ENCODE data around the gene POLDIP3.
A peak's percentile ranks its signal among the peaks of the same experiment; 100 is the strongest.
"Not testable (repeated sequence)": the region's sequence is repeated elsewhere in the genome, so short reads cannot be mapped to it uniquely, and the experiment has no call there.

POLDIP3 gene

DNA sequence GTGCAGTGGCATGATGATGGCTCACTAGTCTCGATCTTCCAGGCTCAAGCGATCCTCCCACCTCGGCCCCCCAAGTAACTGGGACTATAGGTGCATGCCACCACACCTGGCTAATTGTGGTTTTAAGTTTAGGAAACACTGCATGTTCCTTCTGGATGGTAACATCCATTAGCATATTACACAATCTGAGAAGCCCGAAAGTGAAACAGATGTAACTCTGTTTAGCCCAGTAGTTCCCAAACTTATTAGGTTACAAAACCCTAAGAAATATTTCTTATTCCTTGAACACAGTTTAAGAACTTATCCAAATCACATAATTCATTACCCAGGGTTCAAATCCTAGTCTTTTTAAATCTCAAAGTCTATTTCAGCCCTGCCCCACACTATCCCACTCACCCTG lies 28.3 kb downstream of the POLDIP3 start:
- no peak for DNase-seq (ENCODE audit: low read depth in 2 of 2)

DNA sequence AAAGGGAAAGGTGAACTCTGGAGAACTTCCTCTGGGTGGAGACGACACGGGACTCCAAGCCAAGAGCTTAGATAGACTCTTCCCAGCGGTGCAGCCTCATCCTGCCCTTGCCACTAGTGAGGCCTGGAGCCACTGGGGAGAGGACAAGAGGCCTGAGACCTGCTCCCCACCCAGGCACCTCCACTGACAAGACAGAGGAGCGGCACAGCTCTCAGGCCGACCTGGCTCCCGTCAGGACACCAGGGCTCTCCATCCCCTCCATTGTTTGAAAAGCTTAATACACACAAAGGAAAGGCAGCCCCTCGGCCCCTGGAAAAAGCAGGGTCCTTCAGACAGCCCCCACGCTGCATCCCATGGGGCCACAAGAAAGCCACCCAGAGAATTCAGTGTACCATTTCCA lies 29.6 kb downstream of the POLDIP3 start:
- DNase-seq (ENCODE audit: low read depth in 2 of 2) = no peak

DNA sequence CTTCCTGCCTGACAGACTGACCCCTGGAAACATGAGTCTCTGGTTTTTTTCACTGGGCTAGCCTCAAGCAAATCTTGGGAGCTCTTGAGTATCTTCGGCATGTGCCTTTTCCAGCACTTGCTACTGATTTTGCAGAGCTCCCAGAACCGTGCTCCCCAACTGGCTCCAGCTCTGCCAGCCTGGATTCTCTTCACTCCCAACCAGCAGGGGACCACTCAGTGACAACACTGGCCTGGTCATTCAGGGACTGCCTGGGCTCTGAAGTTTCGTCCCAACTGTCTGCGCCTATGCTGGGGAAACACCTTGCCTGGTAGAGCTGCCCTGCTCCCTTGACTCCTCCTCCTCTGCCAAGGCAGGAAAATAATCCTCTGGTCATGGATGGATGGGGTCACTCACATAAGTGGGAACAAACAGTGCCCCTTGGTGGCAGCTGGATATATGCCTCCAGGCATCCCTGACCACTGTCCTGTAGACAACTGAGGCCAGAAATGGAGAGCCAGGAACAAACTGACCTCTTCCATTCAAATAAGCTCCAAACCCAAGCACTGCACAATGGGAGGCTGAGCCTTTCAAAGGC lies 30.2 kb downstream of the POLDIP3 start:
- no peak for DNase-seq (ENCODE audit: low read depth in 2 of 2)

DNA sequence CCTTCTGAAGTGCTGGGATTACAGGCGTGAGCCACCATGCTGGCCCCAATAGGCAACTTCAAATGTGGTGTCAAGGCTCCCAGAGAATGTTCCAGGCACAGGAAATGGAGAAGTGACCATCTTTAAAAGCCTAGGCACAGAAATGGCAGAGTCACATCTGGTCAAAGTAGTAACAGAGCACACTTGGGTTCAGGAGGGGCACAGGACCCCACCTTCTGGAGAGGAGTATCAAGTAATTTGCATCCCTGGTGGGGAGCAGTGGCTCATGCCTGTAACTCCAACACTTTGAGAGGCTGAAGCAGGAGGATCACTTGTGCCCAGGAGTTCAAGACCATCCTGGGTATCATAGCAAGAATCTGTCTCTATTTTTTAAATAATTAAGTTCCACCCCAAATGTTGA lies 31.7 kb downstream of the POLDIP3 start:
- DNase-seq (ENCODE audit: low read depth in 2 of 2) = no peak

DNA sequence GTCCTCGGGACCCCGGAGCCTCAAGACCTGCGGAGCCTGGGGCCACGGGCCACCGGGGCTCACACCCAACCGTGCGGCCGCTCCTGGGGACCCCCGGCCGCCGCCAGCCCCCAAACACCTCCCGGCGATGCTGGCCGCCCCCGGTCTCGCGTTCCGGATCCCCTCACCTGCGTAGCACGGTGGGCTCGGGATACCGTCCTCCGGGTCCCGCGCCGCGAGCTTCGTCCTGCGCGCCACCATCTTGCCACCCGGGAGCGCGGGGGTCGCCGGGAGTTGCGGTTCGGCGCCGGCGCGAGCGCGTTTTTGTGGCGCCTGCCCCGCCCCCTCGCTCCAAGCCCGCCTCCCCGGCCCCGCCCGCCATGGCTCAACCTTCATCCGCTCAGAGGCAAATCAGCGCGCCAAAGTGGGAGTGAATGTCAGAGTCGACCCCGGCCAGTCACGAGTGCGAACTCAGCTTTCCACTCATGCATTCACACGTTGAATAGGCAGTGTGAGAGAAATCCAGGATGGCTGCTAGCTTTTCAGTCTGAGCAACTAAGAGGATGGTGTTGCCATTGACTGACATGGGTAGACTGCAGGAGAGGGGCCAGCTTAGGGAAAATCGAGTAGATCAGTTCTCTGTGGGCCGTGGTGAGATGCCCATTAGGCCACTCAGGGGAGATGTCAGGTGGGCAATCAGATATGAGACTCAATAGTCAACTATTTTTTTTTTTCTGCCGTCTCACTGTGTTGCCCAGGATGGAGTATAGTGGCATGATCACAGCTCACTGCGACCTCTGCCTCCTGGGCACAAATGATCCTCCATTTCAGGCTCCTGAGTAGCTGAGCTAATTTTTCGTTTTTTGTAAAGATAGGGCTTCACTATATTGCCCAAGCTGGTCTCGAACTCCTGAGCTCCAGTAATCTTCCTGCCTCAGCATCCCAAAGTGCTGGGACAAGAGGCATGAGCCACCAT lies 32.6 kb downstream of the POLDIP3 start:
- peak; percentile 73 to 81 for DNase-seq (ENCODE audit: low read depth in 2 of 2)

DNA sequence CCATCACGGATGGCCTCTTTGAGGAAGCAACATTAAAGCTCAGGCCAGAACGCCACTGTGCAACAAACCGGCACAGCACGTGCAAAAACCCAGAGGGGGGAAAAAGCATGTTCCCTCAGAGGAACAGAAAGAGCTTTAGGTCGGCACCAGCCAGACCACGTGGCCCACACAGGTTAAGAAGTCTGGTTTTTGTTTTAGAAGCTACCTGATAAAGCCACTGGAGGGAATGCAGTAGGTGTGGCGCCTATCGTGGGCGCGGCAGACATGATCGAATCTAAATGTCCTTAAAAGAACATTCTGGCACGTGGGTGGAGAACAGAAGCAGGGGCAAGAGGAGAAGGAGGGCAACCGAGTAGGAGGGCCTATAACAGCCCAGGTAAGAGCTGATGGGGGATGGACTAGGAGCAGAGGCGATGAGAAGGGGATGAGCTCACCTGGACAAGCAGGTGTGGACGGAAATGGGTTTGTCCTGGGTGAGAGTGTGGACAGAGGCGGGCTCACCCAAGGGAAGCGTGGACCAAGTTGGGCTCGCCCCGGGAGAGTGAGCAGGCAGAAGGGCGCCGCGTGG lies 33.4 kb downstream of the POLDIP3 start:
- DNase-seq (ENCODE audit: low read depth in 2 of 2) = not testable (repeated sequence)

DNA sequence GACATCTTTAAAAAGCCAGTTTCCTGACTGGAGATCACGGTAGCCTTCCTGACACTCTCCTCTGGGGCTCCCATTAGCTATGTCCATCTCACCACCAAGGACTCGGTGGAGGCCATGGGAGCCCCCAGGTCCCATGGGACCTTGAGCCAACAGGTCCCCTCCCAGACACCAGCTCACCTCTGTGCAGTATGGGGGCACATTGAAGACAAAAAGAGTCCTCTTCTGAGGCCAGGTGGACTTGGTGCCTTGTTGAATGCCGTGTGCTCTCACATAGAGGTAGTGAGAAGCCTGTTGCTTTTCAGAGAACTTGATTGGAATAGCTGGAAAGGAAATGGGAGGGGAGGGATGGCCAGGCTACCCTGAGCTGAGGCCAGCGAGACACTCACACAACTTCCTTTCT lies 34.6 kb downstream of the POLDIP3 start:
- not testable (repeated sequence) for DNase-seq (ENCODE audit: low read depth in 2 of 2)

DNA sequence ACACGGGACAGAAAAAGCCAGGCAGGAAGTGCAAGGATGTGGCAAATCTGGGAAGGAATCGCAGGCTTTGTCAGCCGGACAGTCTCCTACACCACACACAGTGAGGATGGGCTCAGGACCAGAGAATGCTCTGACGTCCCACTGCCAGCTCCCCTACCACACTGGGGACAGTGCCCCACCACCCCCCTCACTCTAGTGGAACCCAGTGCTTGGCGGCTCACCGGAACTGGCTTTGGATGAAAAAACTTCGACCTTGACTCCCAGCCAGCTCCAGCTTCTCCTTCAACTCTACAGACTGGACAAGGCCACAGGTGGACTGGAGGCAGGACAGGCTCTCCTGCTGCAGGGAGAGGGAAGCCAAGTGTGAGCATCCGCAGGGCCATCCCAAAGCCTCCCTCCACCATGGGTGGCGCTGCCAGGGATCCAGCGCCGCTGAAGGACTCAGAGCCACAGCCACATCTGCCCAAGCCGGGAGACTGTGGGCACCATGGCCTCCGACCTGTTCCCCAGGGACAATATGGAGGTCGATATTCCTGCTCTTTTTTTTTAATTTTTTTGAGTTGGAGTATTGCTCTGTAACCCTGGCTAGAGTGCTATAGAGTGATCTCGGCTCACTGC lies 37.0 kb downstream of the POLDIP3 start:
- no peak for DNase-seq (ENCODE audit: low read depth in 2 of 2)

DNA sequence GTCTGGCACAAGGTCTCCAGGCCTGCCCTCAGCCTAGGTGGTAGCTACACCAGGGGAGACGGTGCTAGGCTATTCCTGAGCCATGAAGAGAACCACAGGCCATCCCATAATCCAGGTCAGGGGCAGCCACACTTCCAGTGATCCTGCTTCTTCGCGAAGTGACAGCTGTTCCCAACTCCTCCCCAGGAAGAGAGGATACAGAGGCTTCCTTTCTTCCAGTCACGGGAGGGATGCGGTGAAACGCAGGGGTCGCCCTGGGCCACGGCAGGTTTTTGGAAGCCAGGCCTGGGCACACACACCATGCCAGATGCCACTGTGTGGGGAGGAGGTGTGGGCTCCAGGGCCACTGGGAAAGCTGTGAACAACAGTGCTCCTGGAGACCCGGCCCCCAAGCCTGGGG lies 37.5 kb downstream of the POLDIP3 start:
- not testable (repeated sequence) for DNase-seq (ENCODE audit: low read depth in 2 of 2)

DNA sequence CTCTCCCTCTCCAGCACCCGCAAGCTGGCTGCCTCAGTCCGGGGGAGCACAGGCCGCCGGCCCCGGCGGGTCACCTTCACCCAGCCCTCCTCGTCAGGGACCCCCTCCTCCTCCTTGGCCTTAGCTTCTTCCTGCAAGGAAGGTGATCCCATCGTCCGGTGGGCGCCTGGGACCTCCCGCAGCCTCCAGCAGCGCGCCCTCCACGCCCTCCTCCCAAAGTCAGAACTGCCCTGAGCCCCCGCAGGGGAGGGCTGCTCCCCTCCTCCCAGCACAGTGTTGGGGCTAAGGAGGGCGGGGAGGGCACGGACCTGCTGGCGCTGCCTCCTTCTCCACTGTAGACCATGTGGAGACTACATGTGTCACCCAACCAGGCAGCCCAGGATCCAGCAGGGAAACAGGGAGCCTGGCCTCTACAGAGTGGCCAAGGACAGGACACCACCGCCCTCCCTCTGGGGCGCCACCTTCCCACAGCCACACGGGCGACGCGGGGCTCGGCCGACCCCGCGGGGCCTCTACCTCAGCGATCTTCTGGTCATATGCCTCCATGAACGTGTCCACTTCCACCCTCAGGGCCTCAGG lies 38.6 kb downstream of the POLDIP3 start:
- DNase-seq (ENCODE audit: low read depth in 2 of 2) = not testable (repeated sequence)

DNA sequence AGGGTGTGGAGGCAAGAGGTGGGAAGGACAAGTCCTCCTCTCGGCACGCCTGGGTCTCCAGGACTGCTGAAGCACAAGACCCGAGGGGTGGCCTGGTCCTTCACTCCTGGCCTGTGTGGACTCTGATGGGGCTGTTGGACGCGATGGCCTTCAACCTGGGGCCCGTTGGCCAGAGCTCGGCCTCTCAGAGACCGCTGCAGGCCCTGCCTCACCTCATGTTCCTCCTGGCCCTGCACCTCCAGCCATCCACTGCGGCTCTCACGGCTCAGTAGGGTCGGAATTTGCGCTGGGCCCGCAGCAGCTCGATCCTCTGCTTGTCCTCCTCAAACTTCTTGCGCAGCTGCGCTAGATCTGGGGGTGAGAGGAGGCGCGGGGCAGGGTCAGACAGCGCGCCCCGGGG lies 40.2 kb downstream of the POLDIP3 start:
- DNase-seq (ENCODE audit: low read depth in 2 of 2) = not testable (repeated sequence)

DNA sequence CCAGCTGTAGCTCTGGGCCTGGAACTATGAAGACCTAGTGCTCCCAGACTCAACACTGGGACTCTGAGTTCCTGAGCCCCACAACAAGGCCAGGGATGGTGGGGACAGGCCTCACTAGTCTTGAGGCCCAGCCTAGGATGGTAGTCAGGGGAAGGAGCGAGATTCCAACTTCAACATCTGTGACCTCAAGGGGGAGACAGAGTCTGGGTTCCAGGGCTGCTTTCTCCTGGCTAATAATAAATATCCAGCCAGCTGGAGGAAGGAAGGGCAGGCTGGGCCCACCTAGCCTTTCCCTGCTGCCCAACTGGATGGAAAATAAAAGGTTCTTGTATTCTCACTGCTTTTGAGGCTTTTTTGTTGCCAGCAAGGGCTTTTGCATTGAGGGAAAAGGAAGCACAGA lies 40.6 kb downstream of the POLDIP3 start:
- DNase-seq (ENCODE audit: low read depth in 2 of 2) = not testable (repeated sequence)

DNA sequence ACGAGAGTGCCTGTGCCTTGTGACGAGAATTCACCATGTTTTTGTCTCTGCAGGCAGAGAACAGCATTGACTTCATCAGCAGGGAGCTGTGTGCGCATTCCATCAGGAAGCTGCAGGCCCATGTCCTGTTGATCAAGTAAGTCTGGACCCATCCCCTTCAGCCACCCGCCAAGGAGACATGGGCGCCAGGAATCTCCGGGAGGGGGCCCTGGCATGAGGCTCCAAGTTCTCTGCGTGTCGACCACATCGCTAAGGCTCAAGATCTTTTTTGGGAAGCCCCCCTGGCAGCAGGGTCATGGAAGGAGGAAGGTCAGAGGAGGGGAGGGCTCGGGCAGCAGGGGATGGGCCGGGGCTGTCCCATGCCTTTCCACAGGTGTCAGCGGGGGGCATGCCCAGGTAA lies 43.6 kb downstream of the POLDIP3 start:
- DNase-seq (ENCODE audit: low read depth in 2 of 2) = not testable (repeated sequence)

DNA sequence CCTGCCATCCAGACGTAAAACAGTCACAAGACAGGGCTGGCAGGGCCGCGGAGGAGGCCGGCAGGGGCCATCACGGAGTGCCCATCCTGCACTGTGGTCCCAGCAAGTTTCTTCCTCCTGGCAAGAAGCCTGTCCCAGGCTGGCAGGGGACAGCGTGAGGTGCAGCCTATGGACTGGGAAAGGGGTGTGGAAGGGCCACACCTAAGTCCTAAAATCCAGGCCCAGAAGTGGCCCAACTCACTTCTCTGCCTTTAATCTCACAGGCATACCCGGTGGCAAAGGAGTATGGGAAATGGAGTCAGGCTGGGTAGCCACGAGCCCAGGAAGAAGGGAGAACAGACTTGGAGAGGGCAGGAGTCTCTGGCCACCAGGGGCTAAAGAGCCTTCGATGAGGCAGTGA lies 44.1 kb downstream of the POLDIP3 start:
- DNase-seq (ENCODE audit: low read depth in 2 of 2) = not testable (repeated sequence)

DNA sequence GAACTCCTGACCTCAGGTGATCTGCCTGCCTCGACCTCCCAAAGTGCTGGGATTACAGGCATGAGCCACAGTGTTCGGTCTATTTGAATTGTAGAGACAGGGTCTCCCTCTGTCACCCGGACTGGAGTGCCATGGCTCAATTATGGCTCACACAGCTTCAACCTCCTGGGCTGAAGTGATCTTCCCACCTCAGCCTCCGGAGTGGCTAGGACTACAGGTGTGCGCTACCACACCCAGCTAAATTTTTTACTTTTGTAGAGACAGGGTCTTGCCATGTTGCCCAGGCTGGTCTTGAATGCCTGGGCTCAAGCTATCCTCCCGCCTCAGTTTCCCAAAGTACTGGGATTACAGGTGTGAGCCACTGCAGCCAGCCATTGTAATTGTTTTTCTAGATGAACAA lies 46.7 kb downstream of the POLDIP3 start:
- not testable (repeated sequence) for DNase-seq (ENCODE audit: low read depth in 2 of 2)

DNA sequence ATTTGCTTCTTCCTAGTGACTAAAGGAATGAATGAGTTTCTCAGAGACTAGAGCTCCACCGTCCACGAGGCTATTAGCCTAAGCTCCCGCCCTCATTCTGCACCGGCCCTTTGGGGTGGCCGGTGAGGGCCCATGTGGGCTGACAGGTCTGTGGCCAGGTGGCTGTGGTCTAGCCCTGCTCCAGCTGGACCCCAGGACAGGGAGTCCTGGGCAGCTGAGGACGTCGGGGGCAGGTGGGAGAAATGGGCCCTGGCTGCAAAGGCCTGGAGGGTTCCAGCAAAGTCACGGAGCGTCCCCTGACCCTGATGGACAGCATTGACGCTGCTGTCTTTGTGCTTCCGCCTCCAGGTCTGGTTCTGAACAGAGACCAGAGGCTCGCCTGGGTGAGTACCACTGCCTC lies 48.7 kb downstream of the POLDIP3 start:
- no peak for DNase-seq (ENCODE audit: low read depth in 2 of 2)

DNA sequence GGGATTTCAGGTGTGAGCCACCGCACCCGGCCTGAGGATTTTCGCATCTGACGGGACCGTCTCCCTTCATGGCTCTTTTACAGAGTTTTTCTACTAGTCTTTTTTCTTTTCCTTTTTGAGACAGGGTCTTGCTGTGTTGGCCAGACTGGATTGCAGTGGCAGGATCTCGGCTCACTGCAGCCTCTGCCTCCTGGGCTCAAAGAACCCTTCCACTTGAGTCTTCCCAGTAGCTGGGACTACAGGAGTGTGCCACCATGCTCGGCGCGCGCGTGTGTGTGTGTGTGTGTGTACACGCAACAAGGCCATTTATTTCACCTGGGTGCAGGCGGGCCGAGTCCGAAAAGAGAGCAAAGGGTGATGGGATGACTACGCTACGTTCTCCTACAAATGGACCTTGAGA lies 50.0 kb downstream of the POLDIP3 start:
- no peak for DNase-seq (ENCODE audit: low read depth in 2 of 2)

DNA sequence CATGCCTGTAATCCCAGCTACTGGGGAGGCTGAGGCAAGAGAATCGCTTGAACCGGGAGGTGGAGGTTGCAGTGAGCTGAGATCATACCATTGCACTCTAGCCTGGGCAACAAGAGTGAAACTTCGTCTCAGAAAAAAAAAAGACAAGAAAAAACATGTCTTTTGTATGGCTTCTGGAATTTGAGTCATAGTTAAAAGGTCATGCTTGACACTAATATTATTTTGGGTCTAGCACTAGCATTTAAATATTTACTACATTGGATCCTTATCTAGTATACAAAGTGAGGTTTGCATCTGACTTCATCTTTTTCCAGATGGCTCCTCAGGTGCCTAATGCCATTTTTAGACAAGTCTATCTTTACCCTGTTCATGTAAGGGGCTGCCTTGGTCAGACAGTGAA lies 50.7 kb downstream of the POLDIP3 start:
- not testable (repeated sequence) for DNase-seq (ENCODE audit: low read depth in 2 of 2)

DNA sequence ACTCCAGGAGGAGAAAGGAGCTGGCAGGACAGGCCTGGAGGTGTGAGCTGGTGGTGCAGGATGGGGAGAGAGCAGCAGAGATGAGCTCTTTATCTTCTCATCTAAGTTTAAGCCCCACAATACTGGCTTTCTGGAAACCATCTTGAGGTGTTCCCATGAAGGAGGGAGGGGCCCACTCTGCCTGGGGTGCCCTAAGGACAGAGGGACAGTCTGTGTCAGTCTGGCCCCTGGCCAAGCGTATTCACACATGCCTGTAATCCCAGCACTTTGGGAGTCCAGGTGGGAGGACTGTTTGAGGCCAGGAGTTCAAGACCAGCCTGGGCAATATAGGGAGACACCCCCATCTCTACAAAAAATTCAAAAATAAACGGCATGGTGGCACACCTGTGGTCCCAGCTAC lies 52.0 kb downstream of the POLDIP3 start:
- DNase-seq (ENCODE audit: low read depth in 2 of 2) = no peak

DNA sequence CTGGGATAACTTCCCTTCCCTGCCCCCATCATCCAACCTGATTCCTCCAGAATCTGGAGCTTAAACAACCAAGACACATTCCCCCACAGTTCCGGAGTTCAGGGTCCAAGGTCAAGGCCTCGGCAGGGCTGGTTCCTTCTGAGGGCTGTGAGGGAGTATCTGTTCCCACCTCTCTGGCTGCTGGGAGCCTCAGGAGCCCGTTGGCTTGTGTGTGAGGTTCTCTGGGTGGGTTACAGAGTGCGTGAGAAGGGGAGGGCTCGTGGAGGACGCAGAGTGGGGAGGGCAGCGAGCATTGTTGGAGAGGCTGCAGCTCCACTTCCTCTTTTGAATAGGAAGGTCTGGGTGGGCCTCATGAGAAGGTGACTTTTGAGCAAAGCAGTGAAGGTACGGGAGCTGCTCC lies 52.4 kb downstream of the POLDIP3 start:
- DNase-seq (ENCODE audit: low read depth in 2 of 2) = no peak

DNA sequence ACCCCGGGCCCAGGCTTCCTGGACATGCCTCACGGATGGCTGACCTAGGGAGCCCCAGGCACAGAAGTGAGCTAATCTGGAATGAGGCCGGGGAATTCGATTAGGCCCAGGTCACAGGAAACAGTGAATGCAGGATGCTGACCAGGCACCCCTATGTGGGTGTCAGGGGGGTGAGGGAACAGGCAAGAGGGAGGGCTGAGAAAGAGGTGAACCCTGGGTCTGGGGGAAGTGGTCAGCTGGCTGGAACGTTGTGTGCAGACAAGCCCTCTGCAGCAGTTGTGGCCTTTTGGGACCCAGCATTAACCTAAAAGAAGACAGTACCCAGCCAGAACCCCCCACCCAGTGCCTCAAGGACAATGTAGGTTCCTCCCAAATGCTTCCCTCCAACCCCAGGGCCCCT lies 52.8 kb downstream of the POLDIP3 start:
- DNase-seq (ENCODE audit: low read depth in 2 of 2) = no peak

DNA sequence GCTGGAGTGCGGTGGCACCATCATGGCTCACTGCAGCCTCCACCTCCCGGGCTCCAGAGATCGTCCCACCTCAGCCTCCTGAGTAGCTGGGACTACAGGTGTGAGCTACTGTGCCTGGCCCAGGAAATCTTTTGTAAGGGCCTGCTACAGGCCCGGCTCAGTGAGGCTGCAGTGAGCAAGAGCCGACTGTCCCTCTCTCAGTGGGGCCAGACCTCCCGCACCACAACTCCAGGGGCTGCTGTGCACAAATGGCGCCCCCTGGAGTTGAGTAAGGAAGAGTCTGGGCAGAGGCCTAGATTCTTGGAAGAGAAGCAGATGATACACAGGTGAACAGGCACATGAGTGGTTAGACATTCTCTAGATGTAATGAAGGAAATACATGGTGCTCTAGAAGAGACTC lies 53.9 kb downstream of the POLDIP3 start:
- no peak for DNase-seq (ENCODE audit: low read depth in 2 of 2)
